Activated T-helper 9 cell treated with anti-CD3 and anti-CD28 coated beads, Interleukin-2, amount 50 U/mL, for 16 hours (primary cell): ENCODE measurements around the gene PRR23E.

Source experiments
- DNase-seq: peaks from one replicate; pipeline ENCODE4 v3.0.0-alpha.2; 2020; ENCODE audit warnings: low read depth

Gene PRR23E

GRCh38 chr3:127226946-127227842, 34.3 kb downstream of the PRR23E start:
- DNase-seq = no peak

GRCh38 chr3:127228866-127229265, 35.9 kb downstream of the PRR23E start:
- DNase-seq = no peak

- DNase-seq = no peak
These were observed 40.4 kb downstream of the PRR23E start for GRCh38 chr3:127233371-127233770.

GRCh38 chr3:127234778-127235177, 41.8 kb downstream of the PRR23E start:
- no peak for DNase-seq

- DNase-seq = no peak
These were observed 42.8 kb downstream of the PRR23E start for GRCh38 chr3:127235706-127236105.

- no peak for DNase-seq
These were observed 44.9 kb downstream of the PRR23E start for GRCh38 chr3:127237835-127238234.

- no peak for DNase-seq
These were observed 45.7 kb downstream of the PRR23E start for GRCh38 chr3:127238602-127239001.

GRCh38 chr3:127247292-127247691, 54.4 kb downstream of the PRR23E start:
- no peak for DNase-seq
